ENCODE results near the gene B4GALNT3.

Gene B4GALNT3

DNA sequence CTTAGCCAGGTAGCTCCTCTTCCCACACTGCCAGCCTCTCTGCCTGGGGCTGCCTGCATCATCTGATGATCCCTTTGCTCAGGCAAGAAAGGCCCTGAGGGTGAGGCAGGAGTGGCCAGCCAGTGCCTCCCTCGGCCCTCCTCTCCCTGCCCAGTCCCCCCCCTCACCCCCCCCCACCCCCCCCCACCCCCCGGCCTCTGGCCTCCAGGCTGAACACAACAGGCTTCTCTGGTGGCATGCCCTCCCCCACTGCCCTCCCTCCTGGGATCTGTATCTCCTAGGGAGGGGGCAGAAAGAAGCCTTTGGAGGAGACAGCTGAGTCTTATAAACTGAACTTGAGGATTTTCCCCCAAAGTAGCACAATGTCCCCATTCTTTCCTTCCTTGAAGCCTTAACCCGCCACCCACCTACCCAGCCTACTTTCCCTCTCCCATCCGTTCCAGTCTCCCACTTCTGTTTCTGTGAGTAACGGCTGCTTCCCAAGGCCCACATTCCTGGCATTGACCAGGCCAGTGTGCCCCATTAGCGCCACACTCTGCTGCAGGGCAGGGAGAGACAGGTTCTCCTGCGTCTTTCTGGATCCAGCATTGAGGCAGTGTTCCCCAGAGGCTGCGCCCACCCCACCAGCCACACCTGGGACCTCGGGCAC is 82.1 kb downstream of the B4GALNT3 start:
- DNase-seq: no peak

DNA sequence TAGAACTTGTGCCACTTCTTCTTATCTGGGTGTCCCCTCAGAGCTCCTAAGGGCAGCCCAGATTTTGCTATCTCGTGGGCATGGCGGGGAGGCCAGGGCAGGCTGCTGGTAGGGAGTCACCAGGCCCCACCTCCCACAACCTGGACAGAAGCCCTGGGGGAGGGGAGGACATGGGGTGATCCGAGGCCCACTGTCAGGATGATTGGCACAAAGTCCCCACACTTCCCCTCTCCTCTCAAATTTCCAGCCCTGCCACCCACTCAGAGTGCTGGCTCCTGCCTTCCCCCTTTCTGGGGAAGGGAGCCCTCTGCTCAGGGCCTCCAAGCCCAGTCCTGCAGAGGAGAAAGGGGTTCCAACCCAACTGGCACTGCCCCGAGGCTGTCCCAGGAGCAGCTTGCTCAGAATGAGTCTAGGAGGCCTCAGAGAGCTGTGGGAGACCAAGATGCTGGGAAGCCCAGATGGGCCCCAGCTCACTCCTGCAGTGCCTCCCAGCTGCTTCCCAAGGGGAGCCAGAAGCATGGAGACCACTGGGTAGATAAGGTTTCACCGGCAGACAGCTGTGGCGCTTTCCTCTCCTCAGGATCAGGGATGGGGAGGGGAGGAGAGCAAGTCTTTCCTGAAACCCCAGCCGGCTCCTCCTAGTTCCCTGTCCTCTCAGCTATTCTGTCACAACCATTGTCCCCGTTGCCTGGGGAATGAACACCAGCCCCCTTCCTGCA is 82.8 kb downstream of the B4GALNT3 start:
- no peak for DNase-seq

DNA sequence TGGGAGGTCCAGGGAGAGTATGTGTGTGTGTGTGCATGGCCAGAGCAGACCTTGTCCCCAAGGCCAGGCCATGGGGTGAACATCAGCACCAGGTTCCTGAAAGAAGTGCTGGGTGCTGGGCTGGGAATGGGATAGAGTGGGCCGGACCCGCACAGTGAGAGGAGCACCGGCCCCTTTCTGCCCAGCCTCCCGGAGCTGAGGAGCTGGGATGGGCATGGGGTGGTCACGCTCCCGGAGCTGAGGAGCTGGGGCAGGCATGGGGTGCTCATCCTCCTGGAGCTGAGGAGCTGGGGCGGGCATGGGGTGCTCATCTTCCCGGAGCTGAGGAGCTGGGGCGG is 83.3 kb downstream of the B4GALNT3 start:
- no peak for DNase-seq

DNA sequence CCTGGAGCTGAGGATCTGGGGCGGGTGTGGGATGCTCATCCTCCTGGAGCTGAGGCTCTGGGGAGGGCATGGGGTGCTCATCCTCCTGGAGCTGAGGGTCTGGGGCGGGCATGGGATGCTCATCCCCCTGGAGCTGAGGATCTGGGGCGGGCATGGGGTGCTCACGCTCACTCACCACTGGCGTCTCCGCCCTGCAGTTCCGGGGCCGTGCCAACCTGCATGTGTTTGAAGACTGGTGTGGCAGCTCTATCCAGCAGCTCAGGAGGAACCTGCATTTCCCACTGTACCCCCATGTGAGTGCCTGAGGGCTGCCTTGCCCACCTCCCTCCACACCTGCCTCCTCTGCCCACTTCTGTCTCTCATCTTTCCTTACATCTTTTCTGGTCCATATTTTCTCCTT is 84.4 kb downstream of the B4GALNT3 start:
- DNase-seq: no peak

DNA sequence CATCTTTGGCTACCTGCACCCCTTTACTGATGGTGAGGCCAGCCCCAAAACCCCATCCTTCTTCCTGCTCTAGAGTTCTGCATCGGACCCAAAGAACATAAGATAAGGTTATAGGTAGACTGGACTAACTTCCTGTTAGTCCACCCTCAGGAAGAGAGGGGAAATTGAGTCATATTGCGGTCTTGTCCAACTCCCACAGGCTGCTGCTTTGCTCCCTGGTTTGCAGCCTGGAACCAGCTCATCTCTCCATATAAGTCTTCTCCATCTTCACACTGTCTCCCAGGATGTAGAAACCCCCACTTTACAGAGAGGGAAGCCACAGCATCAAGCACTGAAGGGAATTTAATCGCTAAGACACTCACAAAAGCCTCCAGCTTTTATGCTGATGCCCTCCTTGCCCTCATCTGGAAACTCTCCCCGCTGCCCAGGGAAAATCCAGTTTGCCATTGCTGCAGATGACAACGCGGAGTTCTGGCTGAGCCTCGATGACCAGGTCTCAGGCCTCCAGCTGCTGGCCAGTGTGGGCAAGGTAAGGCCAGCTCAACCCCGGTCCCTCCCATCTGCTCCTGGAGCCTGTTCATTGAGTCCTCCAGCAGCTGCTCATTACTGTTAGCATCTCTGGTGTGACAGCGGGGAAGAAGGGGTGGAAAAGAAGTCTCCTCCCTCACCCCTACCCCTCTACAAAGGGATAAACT is 85.3 kb downstream of the B4GALNT3 start:
- DNase-seq: no peak

DNA sequence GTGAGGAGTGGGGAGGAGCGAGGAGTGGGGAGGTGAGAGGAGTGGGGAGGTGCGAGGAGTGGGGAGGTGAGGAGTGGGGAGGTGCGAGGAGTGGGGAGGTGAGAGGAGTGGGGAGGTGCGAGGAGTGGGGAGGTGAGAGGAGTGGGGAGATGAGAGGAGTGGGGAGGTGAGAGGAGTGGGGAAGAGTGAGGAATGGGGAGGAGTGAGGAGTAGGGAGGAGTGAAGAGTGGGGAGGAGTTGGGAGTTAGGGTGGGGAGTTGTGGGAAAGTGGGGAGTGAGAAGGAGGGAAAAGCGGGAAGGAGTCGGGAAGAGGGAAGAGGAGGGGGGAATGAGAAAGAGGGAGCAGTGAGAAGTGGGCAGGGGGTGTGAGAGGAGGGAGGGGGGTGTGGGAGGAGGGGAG is 86.1 kb downstream of the B4GALNT3 start:
- no peak for DNase-seq

DNA sequence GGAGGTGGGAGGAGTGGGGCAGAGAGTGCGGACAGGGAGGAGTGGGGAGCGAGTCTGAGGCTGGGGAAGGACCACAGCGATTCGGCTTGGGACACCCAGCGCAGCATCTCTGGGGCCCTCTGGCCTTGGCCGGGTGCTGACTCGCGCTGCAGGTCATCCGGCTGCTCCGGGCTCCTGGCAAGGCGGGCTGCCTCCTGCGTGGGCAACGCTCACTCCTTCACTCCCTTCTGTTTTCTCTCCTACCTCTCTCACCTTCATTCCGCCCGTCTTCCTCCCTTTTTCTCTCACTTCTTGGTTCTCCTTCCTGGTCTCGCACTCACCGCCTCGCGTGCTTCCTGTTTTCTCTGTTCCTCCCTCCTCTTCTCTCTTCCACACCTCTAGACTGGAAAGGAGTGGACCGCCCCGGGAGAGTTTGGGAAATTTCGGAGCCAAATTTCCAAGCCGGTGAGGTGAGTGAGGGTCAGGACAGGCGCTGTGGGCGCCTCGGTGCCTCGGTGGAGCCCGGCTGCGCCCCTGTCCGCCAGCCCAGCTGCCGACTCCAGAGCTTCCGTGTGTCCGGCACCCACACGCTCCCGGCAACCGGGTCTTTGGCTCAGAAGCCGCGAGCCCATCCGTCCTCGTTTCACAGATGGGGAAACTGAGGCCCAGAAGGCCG is 86.7 kb downstream of the B4GALNT3 start:
- DNase-seq: no peak

DNA sequence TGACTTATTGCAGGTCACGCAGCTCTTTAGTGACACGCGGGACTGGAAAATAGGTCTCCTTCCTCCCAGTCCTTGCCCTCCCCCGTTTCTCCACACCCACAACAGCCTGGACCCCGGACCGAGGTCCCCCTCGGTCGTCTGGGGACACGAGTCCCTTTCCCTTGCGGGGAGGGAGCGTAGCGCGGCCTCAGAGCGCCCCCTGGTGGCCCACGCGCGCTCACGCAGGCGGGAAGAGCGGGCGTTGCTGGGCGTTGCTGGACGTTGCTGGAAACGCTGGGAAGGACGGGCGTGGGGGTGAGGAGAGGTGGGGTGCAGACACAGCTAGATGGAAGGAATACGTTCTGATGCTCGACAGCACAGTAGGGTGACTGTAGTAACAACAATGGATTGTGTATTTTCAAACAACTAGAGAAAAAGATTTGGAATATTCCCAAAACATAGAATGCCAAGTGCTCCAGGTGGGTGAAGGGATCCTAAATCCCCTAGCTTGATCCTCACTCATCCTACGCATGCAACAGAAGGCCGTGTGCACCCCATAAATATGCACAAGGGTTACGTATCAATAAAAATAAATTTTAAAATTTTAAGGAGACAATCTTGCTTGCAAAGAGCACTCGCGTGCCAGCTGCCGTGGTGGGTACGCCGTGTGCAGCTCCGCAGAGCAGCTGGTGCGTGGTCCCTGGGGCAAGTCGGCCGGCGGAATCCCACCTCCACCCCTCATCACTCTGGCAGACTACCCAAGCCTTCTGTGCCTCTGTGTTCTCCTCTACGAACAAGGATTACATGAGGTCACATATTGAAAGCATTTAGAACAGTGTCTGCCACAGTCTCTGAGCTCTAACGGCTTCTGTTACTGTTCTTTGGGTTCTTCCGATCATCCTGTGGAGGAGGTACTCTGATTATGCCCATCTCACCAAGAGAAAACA is 87.4 kb downstream of the B4GALNT3 start:
- DNase-seq: peak; percentile 65

DNA sequence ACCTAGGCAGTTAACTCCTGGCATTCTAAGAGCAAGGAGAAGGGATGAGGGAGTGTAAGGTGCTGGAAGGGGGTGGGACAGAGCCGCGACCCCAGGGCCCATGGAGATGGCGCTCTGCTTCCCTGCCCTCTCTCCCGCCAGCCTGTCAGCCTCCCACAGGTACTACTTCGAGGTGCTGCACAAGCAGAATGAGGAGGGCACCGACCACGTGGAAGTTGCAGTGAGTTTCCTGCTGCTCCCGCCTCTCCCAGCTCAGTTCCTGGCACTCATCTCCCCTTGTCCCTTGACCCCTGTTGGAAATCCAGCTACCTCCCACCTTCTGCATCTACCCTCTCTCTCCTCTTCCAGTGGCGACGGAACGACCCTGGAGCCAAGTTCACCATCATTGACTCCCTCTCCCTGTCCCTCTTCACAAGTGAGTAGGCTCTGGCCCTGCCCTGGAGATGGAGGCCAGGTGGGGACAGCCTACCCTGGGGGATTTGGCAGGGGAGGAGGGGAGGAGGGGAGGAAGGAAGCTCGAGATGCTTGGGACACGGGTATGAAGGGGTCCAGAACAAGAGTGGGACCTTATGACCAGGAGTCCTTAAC is 88.2 kb downstream of the B4GALNT3 start:
- no peak for DNase-seq

DNA sequence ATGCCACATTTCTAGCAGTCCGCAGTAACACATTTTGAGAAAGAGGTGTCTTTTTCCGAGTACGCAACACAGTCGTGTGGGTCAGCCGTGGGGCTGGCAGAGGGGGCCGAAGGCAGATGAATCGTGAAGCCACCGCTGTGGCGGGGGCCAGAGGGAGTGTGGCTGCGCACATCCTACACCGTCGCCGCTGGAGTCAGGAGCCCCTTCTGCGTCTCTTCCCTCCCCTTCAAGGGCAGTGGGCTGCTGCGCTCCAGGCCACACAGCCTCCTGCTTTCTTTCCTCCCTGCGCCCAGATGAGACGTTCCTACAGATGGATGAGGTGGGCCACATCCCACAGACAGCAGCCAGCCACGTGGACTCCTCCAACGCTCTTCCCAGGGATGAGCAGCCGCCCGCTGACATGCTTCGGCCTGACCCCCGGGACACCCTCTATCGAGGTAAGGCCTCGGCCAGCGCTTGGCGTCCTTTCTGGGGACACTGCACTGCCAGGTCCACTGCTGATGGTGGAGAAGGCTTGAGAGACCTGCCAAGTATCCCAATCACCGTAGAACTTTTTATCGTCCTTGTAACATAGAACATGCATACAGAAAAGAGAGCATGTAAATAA is 89.8 kb downstream of the B4GALNT3 start:
- no peak for DNase-seq

DNA sequence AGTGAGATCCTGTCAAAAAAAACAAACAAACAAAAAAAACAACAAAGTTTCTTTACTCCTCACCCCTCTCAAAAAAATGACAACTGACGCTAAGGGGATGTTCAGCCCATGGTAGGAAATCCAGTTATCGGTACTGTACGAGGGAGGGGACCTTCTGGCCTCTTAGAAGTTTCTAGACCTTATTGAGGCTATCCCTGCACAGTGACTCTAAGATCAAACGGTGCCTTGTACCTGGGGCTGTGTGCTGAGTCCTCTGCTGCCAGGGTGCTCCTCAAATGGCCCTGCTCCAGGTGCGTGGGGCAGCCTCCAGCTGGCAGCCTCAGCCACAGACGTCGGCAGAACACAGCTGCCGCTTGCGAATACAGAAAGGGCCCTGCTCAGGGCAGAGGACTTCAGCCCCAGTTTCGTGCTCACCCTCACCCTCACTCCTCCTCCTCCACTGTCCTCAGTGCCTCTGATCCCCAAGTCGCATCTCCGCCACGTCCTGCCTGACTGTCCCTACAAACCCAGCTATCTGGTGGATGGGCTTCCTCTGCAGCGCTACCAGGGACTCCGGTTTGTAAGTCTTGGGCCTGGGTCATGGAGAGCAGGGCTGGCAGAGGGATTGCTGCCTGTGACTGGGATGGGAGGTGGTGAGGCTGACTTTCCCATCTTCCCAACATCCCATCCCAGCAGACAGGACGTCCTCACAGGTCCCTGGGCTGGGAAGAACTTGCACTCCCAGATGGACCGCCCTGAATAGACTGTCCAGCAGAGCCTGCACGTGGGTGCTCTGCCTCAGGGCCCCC is 90.9 kb downstream of the B4GALNT3 start:
- no peak for DNase-seq

DNA sequence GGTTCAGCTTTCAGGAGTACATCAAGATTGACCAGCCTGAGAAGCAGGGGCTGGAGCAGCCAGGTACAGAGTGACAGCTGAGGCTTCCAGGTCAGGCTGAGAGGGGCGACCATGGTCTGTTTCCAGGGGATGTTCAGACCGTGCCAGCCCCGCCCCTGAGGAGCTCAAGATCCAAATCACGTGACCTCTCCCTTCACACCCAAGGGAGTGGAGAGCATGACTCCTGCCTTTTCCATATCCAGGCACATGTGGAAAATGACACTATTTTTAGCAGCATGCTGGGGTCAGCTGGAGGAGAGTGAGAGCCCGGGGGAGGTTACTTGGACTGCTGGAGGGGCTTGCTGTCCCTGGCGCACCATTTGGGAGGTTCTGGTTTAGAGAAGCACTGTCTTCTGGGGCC is 92.7 kb downstream of the B4GALNT3 start:
- no peak for DNase-seq

DNA sequence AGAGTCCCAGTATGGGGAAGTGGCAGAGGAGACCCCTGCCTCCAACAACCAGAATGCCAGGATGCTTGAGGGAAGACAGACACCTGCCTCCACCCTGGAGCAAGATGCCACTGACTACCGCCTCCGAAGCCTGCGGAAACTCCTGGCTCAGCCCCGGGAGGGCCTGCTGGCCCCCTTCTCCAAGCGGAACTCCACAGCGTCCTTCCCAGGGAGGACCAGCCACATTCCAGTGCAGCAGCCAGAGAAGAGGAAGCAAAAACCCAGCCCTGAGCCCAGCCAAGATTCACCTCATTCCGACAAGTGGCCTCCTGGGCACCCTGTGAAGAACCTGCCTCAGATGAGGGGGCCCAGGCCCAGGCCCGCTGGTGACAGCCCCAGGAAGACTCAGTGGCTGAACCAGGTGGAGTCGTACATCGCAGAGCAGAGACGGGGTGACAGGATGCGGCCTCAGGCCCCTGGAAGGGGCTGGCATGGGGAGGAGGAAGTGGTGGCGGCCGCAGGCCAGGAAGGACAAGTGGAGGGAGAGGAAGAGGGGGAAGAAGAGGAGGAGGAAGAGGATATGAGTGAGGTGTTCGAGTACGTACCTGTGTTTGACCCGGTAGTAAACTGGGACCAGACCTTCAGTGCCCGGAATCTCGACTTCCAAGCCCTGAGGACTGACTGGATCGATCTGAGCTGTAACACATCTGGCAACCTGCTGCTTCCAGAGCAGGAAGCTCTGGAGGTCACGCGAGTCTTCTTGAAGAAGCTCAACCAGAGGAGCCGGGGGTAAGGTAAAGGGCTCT is 93.7 kb downstream of the B4GALNT3 start:
- no peak for DNase-seq

DNA sequence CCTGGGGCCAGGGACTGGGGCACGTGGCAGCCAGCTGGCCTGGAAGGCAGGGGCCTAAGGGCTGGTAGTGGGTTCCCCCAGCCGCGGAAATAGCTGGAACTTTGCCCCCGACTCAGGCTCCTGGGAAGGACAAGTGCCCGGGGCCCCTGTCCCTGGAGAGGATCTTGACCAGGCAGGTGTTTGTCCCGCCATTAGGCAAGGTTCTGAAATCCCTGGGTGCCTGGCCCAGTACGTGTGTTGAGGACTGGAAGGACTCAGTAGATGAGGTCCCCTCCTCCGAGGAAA is 94.2 kb downstream of the B4GALNT3 start:
- DNase-seq: no peak

DNA sequence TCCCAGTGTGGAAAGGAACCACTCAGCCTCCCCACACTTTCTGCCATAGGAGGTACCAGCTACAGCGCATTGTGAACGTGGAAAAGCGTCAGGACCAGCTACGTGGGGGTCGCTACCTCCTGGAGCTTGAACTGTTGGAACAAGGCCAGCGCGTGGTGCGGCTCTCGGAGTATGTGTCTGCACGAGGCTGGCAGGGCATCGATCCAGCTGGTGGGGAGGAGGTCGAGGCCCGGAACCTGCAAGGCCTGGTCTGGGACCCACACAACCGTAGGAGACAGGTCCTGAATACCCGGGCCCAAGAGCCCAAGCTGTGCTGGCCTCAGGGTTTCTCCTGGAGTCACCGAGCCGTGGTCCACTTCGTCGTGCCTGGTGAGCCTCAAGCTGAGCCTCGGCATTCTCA is 96.8 kb downstream of the B4GALNT3 start:
- no peak for DNase-seq

DNA sequence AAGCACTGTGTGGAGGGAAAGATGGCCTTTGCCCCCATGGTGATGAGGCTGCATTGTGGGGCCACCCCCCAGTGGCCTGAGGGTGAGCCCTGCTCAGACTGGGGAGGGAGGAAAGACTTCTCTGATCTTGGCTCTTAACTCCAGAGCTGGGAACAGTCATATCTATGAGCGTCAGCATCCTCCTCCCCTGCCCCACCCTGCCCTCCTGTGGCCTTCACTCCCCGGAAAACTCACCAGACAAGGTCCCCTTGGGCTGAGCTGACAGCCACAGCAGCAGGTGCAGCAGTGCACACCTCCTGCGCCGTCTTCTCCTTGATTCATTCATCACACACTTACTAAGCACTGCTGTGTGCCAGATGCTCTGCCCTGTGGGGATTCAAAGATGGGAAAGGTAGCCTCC is 98.8 kb downstream of the B4GALNT3 start:
- DNase-seq: no peak

DNA sequence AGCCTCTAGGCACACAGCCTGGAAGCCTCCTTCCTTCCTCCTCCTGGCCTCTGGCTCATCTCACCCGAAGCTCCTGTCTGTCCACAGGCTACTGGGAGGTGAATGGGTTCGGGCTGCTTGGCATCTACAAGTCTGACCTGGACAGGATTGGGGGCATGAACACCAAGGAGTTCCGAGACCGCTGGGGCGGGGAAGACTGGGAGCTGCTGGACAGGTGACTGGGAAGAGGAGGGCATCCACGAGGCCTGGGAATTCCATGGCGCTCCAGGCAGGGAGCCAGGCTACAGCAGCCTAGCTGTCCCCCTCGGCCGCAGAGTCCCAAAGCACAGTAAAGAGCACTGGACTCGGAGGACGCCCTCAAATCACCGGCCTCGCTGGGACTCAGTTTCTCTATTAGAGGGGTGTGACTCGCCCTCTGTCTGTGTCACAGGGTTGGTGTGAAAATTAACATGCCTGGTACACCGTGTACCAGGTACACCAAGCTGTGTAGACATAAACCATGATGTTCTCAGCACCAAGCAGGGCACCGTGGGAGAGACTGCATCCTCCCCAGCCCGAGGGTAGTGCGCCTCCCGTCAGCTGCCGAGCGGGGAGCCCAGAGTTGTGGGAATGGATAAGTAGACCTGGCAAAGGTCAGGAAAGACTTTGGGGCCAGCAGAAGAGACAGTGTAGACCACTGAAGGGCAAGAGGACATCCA is 99.6 kb downstream of the B4GALNT3 start:
- no peak for DNase-seq

DNA sequence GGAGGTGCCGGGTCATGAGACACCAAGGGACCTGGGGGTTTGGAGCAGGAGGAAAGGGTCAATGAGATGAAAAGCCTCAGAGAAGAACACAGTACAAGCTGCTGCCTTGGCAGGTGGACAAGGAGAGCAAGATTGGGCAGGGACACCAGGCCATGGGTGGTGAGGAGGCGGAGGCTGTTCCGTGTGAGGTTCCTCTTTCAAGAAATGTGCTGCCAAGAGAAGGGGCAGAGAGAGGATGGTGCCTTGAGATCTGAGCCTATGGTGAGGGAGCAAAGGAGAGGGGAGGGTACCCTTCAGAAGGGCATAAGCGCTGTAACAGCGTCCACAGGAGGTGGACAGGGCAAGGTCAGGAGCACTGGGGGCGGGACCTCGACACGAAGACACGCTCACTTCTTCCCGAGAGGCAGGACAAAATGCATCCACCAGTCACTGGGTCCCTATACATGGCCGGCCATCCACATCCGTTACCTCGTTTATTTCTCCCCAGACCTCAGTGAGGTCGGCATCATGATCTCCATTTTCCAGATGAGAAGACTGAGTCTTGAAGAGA is 100.2 kb downstream of the B4GALNT3 start:
- no peak for DNase-seq

DNA sequence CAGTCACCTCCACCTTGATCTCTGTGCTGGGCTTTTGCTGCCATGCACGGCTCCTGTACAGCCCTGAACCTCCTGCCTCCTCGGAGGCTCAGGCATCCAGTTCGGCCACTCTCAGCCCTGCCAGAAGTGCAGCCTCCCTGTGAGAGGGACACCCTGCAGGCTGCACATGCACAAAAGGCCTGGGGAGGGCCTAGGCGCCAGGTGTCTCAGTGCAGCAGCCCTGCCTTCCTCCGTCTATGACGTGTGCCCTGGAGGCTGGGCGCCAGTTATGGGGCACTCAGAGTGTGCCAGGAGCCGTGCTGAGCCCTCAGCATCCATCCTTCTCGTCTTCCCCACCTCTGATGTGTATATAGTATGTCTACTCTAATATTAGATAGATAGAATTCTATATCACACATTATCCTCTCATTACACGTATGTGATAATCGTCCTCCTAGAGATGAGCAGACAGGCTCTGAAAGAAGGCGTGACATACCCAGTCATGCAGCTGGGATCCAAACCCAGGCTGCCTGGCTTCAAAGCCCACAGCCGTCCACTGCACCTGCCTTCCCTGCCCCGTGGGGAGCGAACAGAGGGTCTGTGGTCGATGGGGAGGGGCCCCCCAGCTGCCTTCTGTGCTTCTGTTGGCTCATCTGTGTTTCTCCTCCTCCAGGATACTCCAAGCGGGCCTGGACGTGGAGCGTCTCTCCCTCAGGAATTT is 101.1 kb downstream of the B4GALNT3 start:
- no peak for DNase-seq

All from NCI-H146 (cell line).